ENCODE results near the gene PRKCSH. TPM values are rescaled to one million over a fixed set of nuclear protein-coding genes. Genes with fewer than 3 reads are reported as not detected.

PRKCSH gene
- polyA plus RNA-seq, 10 donors = 136 to 229 (median 180) TPM

DNA sequence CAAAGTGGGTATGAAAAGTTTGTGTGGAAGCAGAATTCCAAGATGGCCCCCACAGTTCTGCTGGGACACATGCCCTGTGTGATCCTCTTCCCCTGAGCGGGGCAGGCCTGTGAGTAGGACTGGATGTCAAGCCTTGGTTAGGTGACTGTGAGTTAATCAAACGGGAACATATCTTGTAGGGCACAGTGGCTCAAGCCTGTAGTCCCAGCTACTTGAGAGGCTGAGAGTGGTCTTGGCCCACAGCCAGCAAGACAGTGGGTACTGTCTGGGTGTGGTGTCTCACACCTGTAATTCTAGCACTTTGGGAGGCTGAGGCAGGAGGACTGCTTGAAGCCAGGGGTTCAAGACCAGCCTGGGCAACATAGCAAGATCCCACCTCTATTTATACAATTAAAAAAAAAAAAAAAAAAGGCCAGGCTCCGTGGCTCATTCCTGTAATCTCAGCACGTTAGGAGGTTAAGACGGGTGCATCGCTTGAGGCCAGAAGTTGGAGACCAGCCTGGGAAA lies 63.8 kb downstream of the PRKCSH start:
- DNase-seq = no peak

GRCh38 chr19:11499890-11500420 lies 64.5 kb downstream of the PRKCSH start:
- DNase-seq = no peak

Other genes starting within 250 kb of the PRKCSH start
- gene KANK2, start 238.1 kb upstream of the PRKCSH start, polyA plus RNA-seq (ENCODE audit: insufficient read length in 10 of 10) = 100 to 1,000 TPM in 9 of 10 donors, 10 to 100 TPM in 1; 99.0 to 131 (median 106) TPM
- under 1 TPM in 8 of 10 donors, not detected in 2; 0.36 to 0.96 (median 0.53) TPM for gene ANGPTL8, start 196.0 kb upstream of the PRKCSH start, polyA plus RNA-seq (ENCODE audit: insufficient read length in 10 of 10)
- gene DOCK6, start 173.1 kb upstream of the PRKCSH start, polyA plus RNA-seq (ENCODE audit: insufficient read length in 10 of 10) = 10 to 100 TPM; 26.3 to 67.9 (median 36.2) TPM
- gene TSPAN16, start 139.5 kb upstream of the PRKCSH start, polyA plus RNA-seq (ENCODE audit: insufficient read length in 10 of 10) = under 1 TPM in 1 of 10 donors, not detected in 9; 0.22 TPM
- 10 to 100 TPM in 2 of 10 donors, 1 to 10 TPM in 8; 5.2 to 12.5 (median 6.2) TPM for gene RAB3D, start 96.0 kb upstream of the PRKCSH start, polyA plus RNA-seq (ENCODE audit: insufficient read length in 10 of 10)
- gene TMEM205, start 89.4 kb upstream of the PRKCSH start, polyA plus RNA-seq (ENCODE audit: insufficient read length in 10 of 10) = 10 to 100 TPM; 35.7 to 44.1 (median 39.9) TPM
- gene CCDC159, start 89.1 kb upstream of the PRKCSH start, polyA plus RNA-seq (ENCODE audit: insufficient read length in 10 of 10) = 10 to 100 TPM in 4 of 10 donors, 1 to 10 TPM in 6; 4.9 to 13.4 (median 9.0) TPM
- 10 to 100 TPM in 9 of 10 donors, 1 to 10 TPM in 1; 9.4 to 15.6 (median 12.6) TPM for gene PLPPR2, start 80.2 kb upstream of the PRKCSH start, polyA plus RNA-seq (ENCODE audit: insufficient read length in 10 of 10)
- 1 to 10 TPM in 7 of 10 donors, under 1 TPM in 3; 0.85 to 2.1 (median 1.4) TPM for gene SWSAP1, start 61.0 kb upstream of the PRKCSH start, polyA plus RNA-seq (ENCODE audit: insufficient read length in 10 of 10)
- gene EPOR, start 51.3 kb upstream of the PRKCSH start, polyA plus RNA-seq (ENCODE audit: insufficient read length in 10 of 10) = 1 to 10 TPM; 2.6 to 3.9 (median 3.1) TPM
- gene RGL3, start 16.3 kb upstream of the PRKCSH start, polyA plus RNA-seq (ENCODE audit: insufficient read length in 10 of 10) = 1 to 10 TPM in 1 of 10 donors, under 1 TPM in 9; 0.32 to 1.7 (median 0.62) TPM
- under 1 TPM in 9 of 10 donors, not detected in 1; 0.16 to 0.46 (median 0.26) TPM for gene ODAD3, start 514 bp upstream of the PRKCSH start, polyA plus RNA-seq (ENCODE audit: insufficient read length in 10 of 10)
- gene ELAVL3, start 45.4 kb downstream of the PRKCSH start, polyA plus RNA-seq (ENCODE audit: insufficient read length in 10 of 10) = under 1 TPM in 4 of 10 donors, not detected in 6; 0.07 to 0.34 (median 0.22) TPM
- gene ZNF653, start 70.2 kb downstream of the PRKCSH start, polyA plus RNA-seq (ENCODE audit: insufficient read length in 10 of 10) = 1 to 10 TPM; 3.6 to 7.0 (median 5.9) TPM
- gene ECSIT, start 93.5 kb downstream of the PRKCSH start, polyA plus RNA-seq (ENCODE audit: insufficient read length in 10 of 10) = 10 to 100 TPM; 29.7 to 48.4 (median 39.1) TPM
- 100 to 1,000 TPM in 6 of 10 donors, 10 to 100 TPM in 4; 63.4 to 203 (median 124) TPM for gene CNN1, start 103.2 kb downstream of the PRKCSH start, polyA plus RNA-seq (ENCODE audit: insufficient read length in 10 of 10)
- gene ELOF1, start 123.6 kb downstream of the PRKCSH start, polyA plus RNA-seq (ENCODE audit: insufficient read length in 10 of 10) = 10 to 100 TPM; 26.8 to 42.6 (median 31.7) TPM
- gene ACP5, start 142.0 kb downstream of the PRKCSH start, polyA plus RNA-seq (ENCODE audit: insufficient read length in 10 of 10) = 1 to 10 TPM; 1.0 to 4.6 (median 2.4) TPM
- gene ZNF627, start 161.8 kb downstream of the PRKCSH start, polyA plus RNA-seq (ENCODE audit: insufficient read length in 10 of 10) = 10 to 100 TPM; 12.2 to 17.6 (median 14.3) TPM

All from muscle of back (tissue), 11 donors.